Keratinocyte (primary cell): ENCODE results near the gene MAPK13. TPM values are rescaled to one million over a fixed set of nuclear protein-coding genes. Genes with fewer than 3 reads are reported as not detected.

Experiments
- DNase-seq: peaks from one replicate; pipeline ENCODE4 v3.0.0-alpha.2; 2011; ENCODE audit warnings: low read depth, missing footprints, low spot score
- FAIRE-seq: peaks from 2 replicates; lab custom pipeline; 2011; peaks lifted over from hg19 to GRCh38; lab: Jason Lieb, UNC
- H2AFZ ChIP-seq: 2 replicates; pipeline ENCODE4 v1.6.0; 2012; ENCODE audit warnings: low read length, control low read depth, inconsistent platforms; ENCODE audit not compliant: control insufficient read depth
- H3K27ac ChIP-seq: 2 replicates; pipeline ENCODE4 v1.5.1; 2011; ENCODE audit warnings: low read length; ENCODE audit not compliant: control insufficient read depth, insufficient read depth
- H3K27me3 ChIP-seq: 3 replicates; pipeline ENCODE4 v1.6.0; 2011; ENCODE audit warnings: low read length; ENCODE audit not compliant: control insufficient read depth, insufficient read depth; ENCODE audit errors: extremely low read depth
- H3K36me3 ChIP-seq, 2 experiments: 2 replicates in 1 of 2; 3 replicates in 1 of 2; pipeline ENCODE4 v1.5.1; 2011; ENCODE audit warnings: low read length in 2 of 2, mild to moderate bottlenecking in 1 of 2; ENCODE audit not compliant: control insufficient read depth in 2 of 2, insufficient read depth in 2 of 2; ENCODE audit errors: extremely low read depth in 1 of 2
- H3K4me1 ChIP-seq: 3 replicates; pipeline ENCODE4 v1.5.1; 2011; ENCODE audit warnings: low read length; ENCODE audit not compliant: control insufficient read depth, insufficient read depth; ENCODE audit errors: extremely low read depth
- H3K4me2 ChIP-seq: 3 replicates; pipeline ENCODE4 v1.6.0; 2011; ENCODE audit warnings: low read depth, low read length; ENCODE audit not compliant: control insufficient read depth, insufficient read depth; ENCODE audit errors: extremely low read depth
- H3K4me3 ChIP-seq, 3 experiments: fragments of 200-600 bp in 1 of 3; sonication (generic) in 1 of 3; 2 replicates in 2 of 3; 3 replicates in 1 of 3; pipeline ENCODE4 v1.5.1; 2011 to 2016; ENCODE audit warnings: low read length in 3 of 3, mild to moderate bottlenecking in 3 of 3, control low read depth in 2 of 3, inconsistent platforms in 1 of 3, low read depth in 1 of 3, mixed read lengths in 1 of 3, mixed run types in 1 of 3, moderate library complexity in 1 of 3; ENCODE audit not compliant: control insufficient read depth in 2 of 3, insufficient read depth in 2 of 3; ENCODE audit errors: extremely low read depth in 1 of 3
- H3K79me2 ChIP-seq: 2 replicates; pipeline ENCODE4 v1.6.0; 2012; ENCODE audit warnings: low read length; ENCODE audit not compliant: control insufficient read depth, insufficient read depth
- H3K9ac ChIP-seq: 3 replicates; pipeline ENCODE4 v1.6.0; 2011; ENCODE audit warnings: low read length; ENCODE audit not compliant: control insufficient read depth, insufficient read depth; ENCODE audit errors: extremely low read depth
- H3K9me1 ChIP-seq: 3 replicates; pipeline ENCODE4 v1.6.0; 2011; ENCODE audit warnings: low read length; ENCODE audit not compliant: control insufficient read depth, insufficient read depth; ENCODE audit errors: extremely low read depth
- H3K9me3 ChIP-seq: 2 replicates; pipeline ENCODE4 v1.5.1; 2012; ENCODE audit warnings: low read depth, low read length; ENCODE audit not compliant: control insufficient read depth
- H4K20me1 ChIP-seq: 3 replicates; pipeline ENCODE4 v1.6.0; 2011; ENCODE audit warnings: low read length; ENCODE audit not compliant: control insufficient read depth, insufficient read depth; ENCODE audit errors: extremely low read depth
- EZH2 ChIP-seq: IDR thresholded peaks from one replicate; pipeline ENCODE4 v1.6.1; 2012; ENCODE audit warnings: inconsistent platforms, mild to moderate bottlenecking, low read length, moderate library complexity
- dilution Hi-C: fragments of 300-500 bp; cut with MboI; formaldehyde crosslinking; loops from one replicate; pipeline ENCODE4 v1.7.0; 2020; ENCODE audit warnings: low sequenced_read_pairs; ENCODE audit not compliant: extremely low pct_ligation_motif_present
- polyA plus RNA-seq, 5 experiments: library from polyadenylated mRNA; depleted of rRNA in 3 of 5; stranded (reverse) in 3 of 5; stranded (forward) in 1 of 5; unstranded in 1 of 5; fragments of >200 nt; gene quantifications; 1 replicate in 1 of 5; 2 replicates in 3 of 5; 3 replicates in 1 of 5; pipeline versions ENCODE4 v1.2.1 to v1.2.3, GENCODE V29; 2011 to 2012; ENCODE audit warnings: missing spikeins in 2 of 5, low read depth in 1 of 5, low replicate concordance in 1 of 5
- TF ChIP-seq, protein P1 (sequence below), 3 experiments: IDR thresholded peaks in 1 of 3; conservative IDR thresholded peaks in 1 of 3; optimal IDR thresholded peaks in 1 of 3; 2 replicates in 2 of 3; 3 replicates in 1 of 3; pipeline versions ENCODE3 to v1.5.1; 2011; ENCODE audit warnings: low read length in 3 of 3, mild to moderate bottlenecking in 3 of 3, moderate library complexity in 2 of 3, control low read depth in 1 of 3, inconsistent platforms in 1 of 3; ENCODE audit not compliant: insufficient read depth in 2 of 3; ENCODE audit errors: extremely low read depth in 1 of 3

Gene MAPK13
- polyA plus RNA-seq, 1 donor (not counting 4 experiments of a cell fraction or from before 2014, with no cell fraction given): 19.3 TPM

DNA sequence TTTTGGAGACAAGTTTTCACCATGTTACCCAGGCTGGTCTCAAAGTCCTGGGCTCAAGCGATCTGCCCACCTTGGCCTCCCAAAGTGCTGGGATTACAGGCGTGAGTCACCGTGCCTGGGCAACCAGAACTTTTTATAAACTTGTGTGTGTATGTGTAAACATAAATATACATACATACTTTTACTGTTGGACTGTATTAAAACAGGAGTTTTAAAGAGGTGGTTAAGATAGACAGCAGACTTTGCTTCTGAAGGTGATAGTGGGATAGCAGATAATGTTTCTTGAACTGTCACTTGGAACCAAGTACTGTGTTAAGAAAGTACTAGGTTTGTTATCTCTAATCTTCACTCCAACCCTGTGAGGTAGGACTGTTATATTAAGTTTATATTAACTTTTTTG, 28.6 kb upstream of the MAPK13 start:
- dilution Hi-C loops: no loop called here
- no peak for DNase-seq

DNA sequence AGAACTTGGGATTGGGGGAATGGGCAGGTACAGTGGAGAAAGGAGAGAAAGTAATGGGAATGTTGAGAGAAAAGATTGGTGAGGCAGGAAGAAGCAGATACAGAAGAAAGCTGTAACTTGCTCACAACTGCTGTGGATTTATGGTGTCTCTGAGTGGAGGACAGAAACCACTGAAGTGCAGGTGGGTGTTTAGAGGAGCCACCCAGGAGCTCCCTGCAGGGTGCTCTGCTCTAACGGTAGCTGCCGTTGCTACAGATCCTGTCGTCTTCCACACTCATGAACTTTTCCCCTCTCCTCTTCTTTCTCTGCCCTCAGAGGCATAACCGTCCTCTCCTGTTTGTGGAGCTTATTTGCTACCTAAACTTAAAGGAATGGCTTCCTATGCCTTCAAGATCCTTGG, 27.5 kb upstream of the MAPK13 start:
- Histone ChIP-seq H3K79me2 (no peaks in the 10 kb centered on the region), H3K9me3 (no peaks in the 10 kb centered on the region), H4K20me1 (no peaks in the 10 kb centered on the region), H3K4me3 (no peak overlapping the region), H3K27ac (no peak overlapping the region), H3K4me1 (no peaks in the 10 kb centered on the region), H3K4me2 (no peak overlapping the region), H3K36me3 (peaks cover 12 to 19% of the 10 kb centered on the region in 2 experiments), H3K9ac (no peak overlapping the region), H3K9me1 (no peaks in the 10 kb centered on the region), H3K27me3 (no peaks in the 10 kb centered on the region), H2AFZ (no peak overlapping the region)
- FAIRE-seq (no peak), DNase-seq (no peak)
- dilution Hi-C loops: no loop called here
- TF ChIP-seq EZH2: no peak
- TF ChIP-seq, protein P1, sequence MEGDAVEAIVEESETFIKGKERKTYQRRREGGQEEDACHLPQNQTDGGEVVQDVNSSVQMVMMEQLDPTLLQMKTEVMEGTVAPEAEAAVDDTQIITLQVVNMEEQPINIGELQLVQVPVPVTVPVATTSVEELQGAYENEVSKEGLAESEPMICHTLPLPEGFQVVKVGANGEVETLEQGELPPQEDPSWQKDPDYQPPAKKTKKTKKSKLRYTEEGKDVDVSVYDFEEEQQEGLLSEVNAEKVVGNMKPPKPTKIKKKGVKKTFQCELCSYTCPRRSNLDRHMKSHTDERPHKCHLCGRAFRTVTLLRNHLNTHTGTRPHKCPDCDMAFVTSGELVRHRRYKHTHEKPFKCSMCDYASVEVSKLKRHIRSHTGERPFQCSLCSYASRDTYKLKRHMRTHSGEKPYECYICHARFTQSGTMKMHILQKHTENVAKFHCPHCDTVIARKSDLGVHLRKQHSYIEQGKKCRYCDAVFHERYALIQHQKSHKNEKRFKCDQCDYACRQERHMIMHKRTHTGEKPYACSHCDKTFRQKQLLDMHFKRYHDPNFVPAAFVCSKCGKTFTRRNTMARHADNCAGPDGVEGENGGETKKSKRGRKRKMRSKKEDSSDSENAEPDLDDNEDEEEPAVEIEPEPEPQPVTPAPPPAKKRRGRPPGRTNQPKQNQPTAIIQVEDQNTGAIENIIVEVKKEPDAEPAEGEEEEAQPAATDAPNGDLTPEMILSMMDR (optimal IDR thresholded peaks at IDR 0.05 in 1 of 3, IDR thresholded peaks at IDR 0.05 in 1 of 3, conservative IDR thresholded peaks at IDR 0.05 in 1 of 3; ENCODE audit: extremely low read depth in 1 of 3, insufficient read depth in 2 of 3, low read length in 3 of 3): no peak

More for the DNA sequence above, 28.6 kb upstream of the MAPK13 start:
- no peaks in the 10 kb centered on the region for H3K4me1 ChIP-seq
- H3K79me2 ChIP-seq: no peaks in the 10 kb centered on the region
- H3K9ac ChIP-seq: no peak overlapping the region
- FAIRE-seq: no peak
- H3K4me2 ChIP-seq: no peak overlapping the region
- no peak for TF ChIP-seq EZH2
- TF ChIP-seq, protein P1 (optimal IDR thresholded peaks at IDR 0.05 in 1 of 3, IDR thresholded peaks at IDR 0.05 in 1 of 3, conservative IDR thresholded peaks at IDR 0.05 in 1 of 3; ENCODE audit: extremely low read depth in 1 of 3, insufficient read depth in 2 of 3, low read length in 3 of 3): no peak
- H3K9me3 ChIP-seq: no peaks in the 10 kb centered on the region
- H3K9me1 ChIP-seq: no peaks in the 10 kb centered on the region
- H4K20me1 ChIP-seq: no peaks in the 10 kb centered on the region
- H3K4me3 ChIP-seq: no peak overlapping the region
- peaks cover 12 to 16% of the 10 kb centered on the region in 2 experiments for H3K36me3 ChIP-seq
- H2AFZ ChIP-seq: no peak overlapping the region
- H3K27ac ChIP-seq: no peak overlapping the region
- H3K27me3 ChIP-seq: no peaks in the 10 kb centered on the region
